Measurements from ENCODE around the gene MMP24OS.

MMP24OS gene

DNA sequence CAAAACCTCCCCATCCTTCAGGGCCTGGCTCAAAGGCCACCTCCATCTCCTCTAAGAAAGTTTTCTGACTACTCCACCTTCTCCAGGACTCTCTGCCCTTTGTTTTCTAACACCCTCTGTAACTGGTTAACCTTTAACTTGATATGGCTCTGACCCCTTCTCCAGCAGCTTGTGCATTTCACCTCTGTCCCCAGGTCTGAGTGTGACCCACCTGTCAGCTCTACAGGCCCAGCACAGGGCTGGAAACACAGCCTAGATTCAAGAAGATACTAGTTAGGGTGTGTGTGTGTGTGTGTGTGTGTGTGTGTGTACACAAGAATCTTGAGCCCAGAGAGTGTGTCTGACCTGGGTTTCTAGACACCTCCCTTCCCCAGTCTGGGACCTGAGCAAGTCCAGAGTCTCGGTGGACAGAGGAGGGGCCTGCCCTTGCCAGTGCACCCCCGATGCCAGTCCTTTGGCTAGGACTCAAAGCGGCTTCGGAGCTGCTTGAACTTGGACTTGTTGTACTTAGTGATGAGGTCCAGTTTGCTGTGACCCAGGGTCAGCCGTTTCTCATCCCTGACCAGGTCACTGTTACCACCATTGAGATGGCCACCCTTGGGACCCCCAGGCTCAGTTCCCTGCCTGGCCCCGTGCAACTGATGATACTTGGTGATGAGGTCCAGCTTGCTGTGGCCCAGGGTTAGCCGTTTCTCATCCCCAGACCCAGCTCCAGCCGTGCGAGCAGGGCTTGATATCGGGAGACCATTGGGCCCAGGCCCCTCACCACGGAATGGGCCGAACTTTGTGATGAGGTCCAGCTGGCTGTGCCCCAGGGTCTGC lies 8.4 kb upstream of the MMP24OS start:
- TF ChIP-seq, protein P1, sequence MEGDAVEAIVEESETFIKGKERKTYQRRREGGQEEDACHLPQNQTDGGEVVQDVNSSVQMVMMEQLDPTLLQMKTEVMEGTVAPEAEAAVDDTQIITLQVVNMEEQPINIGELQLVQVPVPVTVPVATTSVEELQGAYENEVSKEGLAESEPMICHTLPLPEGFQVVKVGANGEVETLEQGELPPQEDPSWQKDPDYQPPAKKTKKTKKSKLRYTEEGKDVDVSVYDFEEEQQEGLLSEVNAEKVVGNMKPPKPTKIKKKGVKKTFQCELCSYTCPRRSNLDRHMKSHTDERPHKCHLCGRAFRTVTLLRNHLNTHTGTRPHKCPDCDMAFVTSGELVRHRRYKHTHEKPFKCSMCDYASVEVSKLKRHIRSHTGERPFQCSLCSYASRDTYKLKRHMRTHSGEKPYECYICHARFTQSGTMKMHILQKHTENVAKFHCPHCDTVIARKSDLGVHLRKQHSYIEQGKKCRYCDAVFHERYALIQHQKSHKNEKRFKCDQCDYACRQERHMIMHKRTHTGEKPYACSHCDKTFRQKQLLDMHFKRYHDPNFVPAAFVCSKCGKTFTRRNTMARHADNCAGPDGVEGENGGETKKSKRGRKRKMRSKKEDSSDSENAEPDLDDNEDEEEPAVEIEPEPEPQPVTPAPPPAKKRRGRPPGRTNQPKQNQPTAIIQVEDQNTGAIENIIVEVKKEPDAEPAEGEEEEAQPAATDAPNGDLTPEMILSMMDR (IDR thresholded peaks at IDR 0.05; ENCODE audit: low read depth, low read length): no peak
- TF ChIP-seq EZH2phosphoT487 (IDR thresholded peaks at IDR 0.05; ENCODE audit: low read depth): no peak
- H2AFZ ChIP-seq (ENCODE audit: low read depth, low read length): no peak overlapping the region
- peaks cover 8% of the 10 kb centered on the region for H3K36me3 ChIP-seq (replicated peaks; ENCODE audit: low read depth, low read length)
- no peaks in the 10 kb centered on the region for H4K20me1 ChIP-seq (ENCODE audit: insufficient read depth, low read length)
- H3K9ac ChIP-seq (ENCODE audit: low read length): no peak overlapping the region
- no peaks in the 10 kb centered on the region for H3K27me3 ChIP-seq (ENCODE audit: low read depth, low read length)
- H3K9me3 ChIP-seq (ENCODE audit: insufficient read depth, low read length): no peaks in the 10 kb centered on the region
- peak overlapping the region; percentile 72; the same call in 1 of the 2 replicates for H3K4me2 ChIP-seq (ENCODE audit: low read length)
- H3K27ac ChIP-seq (ENCODE audit: low read length): no peak overlapping the region
- H3K4me1 ChIP-seq (ENCODE audit: low read length): peaks cover 13% of the 10 kb centered on the region
- peaks cover 33% of the 10 kb centered on the region for H3K79me2 ChIP-seq (ENCODE audit: low read length)
- H3K4me3 ChIP-seq (ENCODE audit: low read length): no peak overlapping the region

- Histone ChIP-seq H3K79me2 (ENCODE audit: low read length) (peaks cover 36% of the 10 kb centered on the region), H3K4me3 (ENCODE audit: low read length) (peak overlapping the region; percentile 79; the same call in 1 of the 2 replicates), H3K9ac (ENCODE audit: low read length) (no peak overlapping the region), H3K36me3 (replicated peaks; ENCODE audit: low read depth, low read length) (peaks cover 9% of the 10 kb centered on the region), H3K4me1 (ENCODE audit: low read length) (peaks cover 15% of the 10 kb centered on the region), H4K20me1 (ENCODE audit: insufficient read depth, low read length) (no peaks in the 10 kb centered on the region), H3K27ac (ENCODE audit: low read length) (no peak overlapping the region), H3K4me2 (ENCODE audit: low read length) (peak overlapping the region; percentile 72), H3K27me3 (ENCODE audit: low read depth, low read length) (no peaks in the 10 kb centered on the region), H3K9me3 (ENCODE audit: insufficient read depth, low read length) (no peaks in the 10 kb centered on the region), H2AFZ (ENCODE audit: low read depth, low read length) (no peak overlapping the region)
- TF ChIP-seq, protein P1 (IDR thresholded peaks at IDR 0.05; ENCODE audit: low read depth, low read length): no peak
- TF ChIP-seq EZH2phosphoT487 (IDR thresholded peaks at IDR 0.05; ENCODE audit: low read depth): no peak
Measured at GRCh38 chr20:35285806-35286076, 7.8 kb upstream of the MMP24OS start.

DNA sequence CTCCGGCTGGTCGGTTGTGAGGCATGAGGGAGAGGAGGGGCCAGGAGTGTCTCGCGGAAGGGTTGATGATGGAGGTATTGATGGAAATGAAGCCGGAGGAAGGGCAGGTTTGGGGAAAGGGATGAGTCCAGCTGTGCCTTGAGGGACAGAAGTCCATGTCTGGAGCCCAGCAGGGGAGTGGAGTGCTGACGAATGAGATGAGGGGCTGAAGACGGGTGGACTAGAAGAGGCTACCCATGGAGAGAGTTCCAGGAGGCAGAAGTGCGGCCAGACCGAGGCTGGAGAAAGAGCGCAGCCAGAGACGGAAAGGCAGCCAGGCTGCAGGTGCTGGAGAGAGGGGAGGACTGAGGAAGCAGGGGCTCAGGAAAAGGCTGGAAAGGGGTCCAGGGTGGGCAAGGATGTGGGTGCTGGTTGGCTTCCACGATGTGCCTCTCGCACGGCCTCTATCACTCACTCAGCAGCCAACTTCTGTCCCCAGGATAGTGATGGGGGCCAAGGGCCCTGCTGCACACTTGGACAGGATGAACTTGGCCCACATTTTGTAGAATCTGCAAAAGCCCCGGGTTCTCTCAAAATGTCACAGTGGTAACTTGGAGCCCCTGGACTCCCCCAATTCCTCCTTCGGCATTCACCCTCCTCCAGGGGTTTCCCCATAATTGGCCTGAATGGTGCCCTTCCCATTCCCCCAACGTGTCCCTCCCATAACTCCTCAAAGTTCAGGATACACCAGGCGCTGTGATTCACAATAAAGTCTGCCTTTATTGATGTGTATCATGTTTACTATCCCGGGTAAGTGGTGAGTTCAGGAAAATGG lies 7.3 kb upstream of the MMP24OS start:
- Histone ChIP-seq H3K9ac (ENCODE audit: low read length) (peak overlapping the region; percentile 78), H3K4me1 (ENCODE audit: low read length) (peaks cover 20% of the 10 kb centered on the region), H2AFZ (ENCODE audit: low read depth, low read length) (peak overlapping the region; percentile 71), H3K9me3 (ENCODE audit: insufficient read depth, low read length) (no peaks in the 10 kb centered on the region), H3K79me2 (ENCODE audit: low read length) (peaks cover 39% of the 10 kb centered on the region), H3K27me3 (ENCODE audit: low read depth, low read length) (no peaks in the 10 kb centered on the region), H3K4me2 (ENCODE audit: low read length) (peak overlapping the region; percentile 72), H4K20me1 (ENCODE audit: insufficient read depth, low read length) (peaks cover 4% of the 10 kb centered on the region; the same call in 1 of the 2 replicates), H3K4me3 (ENCODE audit: low read length) (peak overlapping the region; percentile 79), H3K27ac (ENCODE audit: low read length) (peak overlapping the region; percentile 53), H3K36me3 (replicated peaks; ENCODE audit: low read depth, low read length) (peaks cover 15% of the 10 kb centered on the region)
- TF ChIP-seq EZH2phosphoT487 (IDR thresholded peaks at IDR 0.05; ENCODE audit: low read depth): no peak
- TF ChIP-seq, protein P1 (IDR thresholded peaks at IDR 0.05; ENCODE audit: low read depth, low read length): no peak

Measured in OCI-LY3 (cell line).